ENCODE measurements around the gene PTGER2.
A peak's percentile ranks its signal among the peaks of the same experiment; 100 is the strongest.

Gene PTGER2, protein sequence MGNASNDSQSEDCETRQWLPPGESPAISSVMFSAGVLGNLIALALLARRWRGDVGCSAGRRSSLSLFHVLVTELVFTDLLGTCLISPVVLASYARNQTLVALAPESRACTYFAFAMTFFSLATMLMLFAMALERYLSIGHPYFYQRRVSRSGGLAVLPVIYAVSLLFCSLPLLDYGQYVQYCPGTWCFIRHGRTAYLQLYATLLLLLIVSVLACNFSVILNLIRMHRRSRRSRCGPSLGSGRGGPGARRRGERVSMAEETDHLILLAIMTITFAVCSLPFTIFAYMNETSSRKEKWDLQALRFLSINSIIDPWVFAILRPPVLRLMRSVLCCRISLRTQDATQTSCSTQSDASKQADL

DNA sequence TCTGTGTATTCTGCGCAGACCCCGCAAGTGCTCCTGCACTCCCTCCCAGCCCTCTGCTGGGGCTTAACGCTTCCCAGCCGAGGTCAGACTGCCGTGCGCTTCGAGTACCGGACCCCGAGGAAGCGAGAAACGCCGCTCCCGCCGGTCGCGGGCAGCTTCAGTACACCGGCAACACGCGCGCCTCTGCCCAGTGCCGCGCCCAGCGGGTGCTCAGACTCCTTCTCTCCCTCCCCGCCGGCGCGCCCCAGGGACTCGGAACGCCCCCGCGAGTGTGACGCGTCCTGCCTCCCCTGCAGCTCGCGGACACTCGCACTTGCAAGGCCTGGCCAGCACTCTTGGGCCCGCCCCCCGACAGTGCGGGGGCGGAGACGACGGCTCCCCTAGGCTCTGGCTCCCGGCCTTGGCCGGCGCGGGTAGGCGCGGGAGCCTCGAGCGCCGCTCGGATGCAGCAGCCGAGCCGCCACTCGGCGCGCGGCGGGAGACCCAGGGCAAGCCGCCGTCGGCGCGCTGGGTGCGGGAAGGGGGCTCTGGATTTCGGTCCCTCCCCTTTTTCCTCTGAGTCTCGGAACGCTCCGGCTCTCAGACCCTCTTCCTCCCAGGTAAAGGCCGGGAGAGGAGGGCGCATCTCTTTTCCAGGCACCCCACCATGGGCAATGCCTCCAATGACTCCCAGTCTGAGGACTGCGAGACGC, at the start of gene PTGER2:
TSS of gene PTGER2 (plus strand) at position 410 of the 692 bp plus-strand sequence. CDS start at position 647, 237 bp downstream.
- TF ChIP-seq, protein P1, sequence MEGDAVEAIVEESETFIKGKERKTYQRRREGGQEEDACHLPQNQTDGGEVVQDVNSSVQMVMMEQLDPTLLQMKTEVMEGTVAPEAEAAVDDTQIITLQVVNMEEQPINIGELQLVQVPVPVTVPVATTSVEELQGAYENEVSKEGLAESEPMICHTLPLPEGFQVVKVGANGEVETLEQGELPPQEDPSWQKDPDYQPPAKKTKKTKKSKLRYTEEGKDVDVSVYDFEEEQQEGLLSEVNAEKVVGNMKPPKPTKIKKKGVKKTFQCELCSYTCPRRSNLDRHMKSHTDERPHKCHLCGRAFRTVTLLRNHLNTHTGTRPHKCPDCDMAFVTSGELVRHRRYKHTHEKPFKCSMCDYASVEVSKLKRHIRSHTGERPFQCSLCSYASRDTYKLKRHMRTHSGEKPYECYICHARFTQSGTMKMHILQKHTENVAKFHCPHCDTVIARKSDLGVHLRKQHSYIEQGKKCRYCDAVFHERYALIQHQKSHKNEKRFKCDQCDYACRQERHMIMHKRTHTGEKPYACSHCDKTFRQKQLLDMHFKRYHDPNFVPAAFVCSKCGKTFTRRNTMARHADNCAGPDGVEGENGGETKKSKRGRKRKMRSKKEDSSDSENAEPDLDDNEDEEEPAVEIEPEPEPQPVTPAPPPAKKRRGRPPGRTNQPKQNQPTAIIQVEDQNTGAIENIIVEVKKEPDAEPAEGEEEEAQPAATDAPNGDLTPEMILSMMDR (conservative IDR thresholded peaks at IDR 0.05; ENCODE audit: control insufficient read depth, insufficient read depth, low read depth, low read length): no peak
- peak within 1 kb of the TSS; percentile 92 for H3K4me3 ChIP-seq (ENCODE audit: control insufficient read depth, low read depth, low read length)
- DNase-seq (ENCODE audit: low read depth): peak; percentile 96

DNA sequence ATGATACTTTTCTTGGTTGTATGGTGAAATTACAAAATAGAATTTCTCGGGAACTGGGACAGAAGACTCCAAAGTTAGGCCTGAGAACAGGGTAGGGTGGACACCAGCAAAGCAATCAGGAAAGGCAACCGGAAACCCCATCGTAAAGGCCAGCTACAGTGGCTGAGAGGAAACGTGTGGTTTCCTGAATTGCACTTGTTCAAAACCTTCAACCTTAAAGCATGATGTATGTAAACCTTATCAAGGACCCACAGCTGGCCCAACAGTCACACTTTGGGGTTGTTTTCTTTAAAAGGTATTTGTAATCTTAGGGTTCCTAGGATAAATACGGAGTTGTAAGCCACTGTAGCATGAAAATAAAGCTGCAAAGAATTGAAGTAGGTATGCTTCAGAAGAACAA, 48.9 kb upstream of the PTGER2 start:
- TF ChIP-seq, protein P1 (conservative IDR thresholded peaks at IDR 0.05; ENCODE audit: control insufficient read depth, insufficient read depth, low read depth, low read length): no peak
- no peak overlapping the region for H3K4me3 ChIP-seq (ENCODE audit: control insufficient read depth, low read depth, low read length)
- no peak for DNase-seq (ENCODE audit: low read depth)

DNA sequence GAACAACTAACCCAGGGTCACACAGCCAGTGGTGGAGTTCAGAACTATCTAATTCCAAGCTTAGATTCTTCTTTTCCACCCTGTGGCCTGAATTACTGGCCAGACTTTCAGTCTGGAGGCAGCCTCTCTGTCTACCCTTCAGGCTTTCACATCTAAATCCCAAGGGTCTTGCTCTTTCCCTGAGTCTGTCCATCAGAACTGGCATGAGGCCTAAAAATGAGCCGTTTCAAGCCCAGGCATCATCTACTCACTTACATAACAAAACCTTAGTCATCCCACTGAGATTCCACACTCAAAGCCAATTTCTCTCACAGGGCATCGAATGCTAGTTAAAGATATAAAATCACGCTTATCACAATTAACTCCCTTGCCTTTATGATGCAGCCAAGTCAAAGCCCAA, 47.9 kb upstream of the PTGER2 start:
- DNase-seq (ENCODE audit: low read depth): peak; percentile 98
- TF ChIP-seq, protein P1 (conservative IDR thresholded peaks at IDR 0.05; ENCODE audit: control insufficient read depth, insufficient read depth, low read depth, low read length): no peak
- H3K4me3 ChIP-seq (ENCODE audit: control insufficient read depth, low read depth, low read length): no peak overlapping the region

DNA sequence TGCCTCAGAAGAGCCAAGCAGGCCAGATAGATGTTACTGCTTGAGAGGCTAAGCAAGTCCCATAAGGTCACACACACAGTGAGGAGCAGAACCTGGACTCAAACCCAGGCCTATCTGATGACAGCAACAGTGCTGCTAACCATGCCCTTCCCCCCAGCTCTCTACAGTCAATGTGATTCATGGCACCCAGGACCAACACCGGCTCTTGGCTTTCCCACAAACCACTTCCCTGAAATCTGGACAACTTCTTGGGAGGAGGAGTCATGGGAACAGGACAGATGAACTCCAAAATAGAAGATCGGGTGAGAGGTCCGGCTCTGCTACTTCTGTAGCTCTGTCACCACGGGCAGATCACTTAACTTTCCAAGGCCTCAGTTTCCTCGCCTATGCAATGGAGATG, 47.3 kb upstream of the PTGER2 start:
- H3K4me3 ChIP-seq (ENCODE audit: control insufficient read depth, low read depth, low read length): peak overlapping the region; percentile 57
- TF ChIP-seq, protein P1 (conservative IDR thresholded peaks at IDR 0.05; ENCODE audit: control insufficient read depth, insufficient read depth, low read depth, low read length): no peak
- DNase-seq (ENCODE audit: low read depth): peak; percentile 93

DNA sequence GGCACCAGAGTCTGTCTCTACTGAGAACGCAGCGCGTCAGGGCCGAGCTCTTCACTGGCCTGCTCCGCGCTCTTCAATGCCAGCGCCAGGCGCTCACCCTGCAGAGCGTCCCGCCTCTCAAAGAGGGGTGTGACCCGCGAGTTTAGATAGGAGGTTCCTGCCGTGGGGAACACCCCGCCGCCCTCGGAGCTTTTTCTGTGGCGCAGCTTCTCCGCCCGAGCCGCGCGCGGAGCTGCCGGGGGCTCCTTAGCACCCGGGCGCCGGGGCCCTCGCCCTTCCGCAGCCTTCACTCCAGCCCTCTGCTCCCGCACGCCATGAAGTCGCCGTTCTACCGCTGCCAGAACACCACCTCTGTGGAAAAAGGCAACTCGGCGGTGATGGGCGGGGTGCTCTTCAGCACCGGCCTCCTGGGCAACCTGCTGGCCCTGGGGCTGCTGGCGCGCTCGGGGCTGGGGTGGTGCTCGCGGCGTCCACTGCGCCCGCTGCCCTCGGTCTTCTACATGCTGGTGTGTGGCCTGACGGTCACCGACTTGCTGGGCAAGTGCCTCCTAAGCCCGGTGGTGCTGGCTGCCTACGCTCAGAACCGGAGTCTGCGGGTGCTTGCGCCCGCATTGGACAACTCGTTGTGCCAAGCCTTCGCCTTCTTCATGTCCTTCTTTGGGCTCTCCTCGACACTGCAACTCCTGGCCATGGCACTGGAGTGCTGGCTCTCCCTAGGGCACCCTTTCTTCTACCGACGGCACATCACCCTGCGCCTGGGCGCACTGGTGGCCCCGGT, 46.4 kb upstream of the PTGER2 start, which contains the start of gene PTGDR:
TSS of gene PTGDR (plus strand) at position 198 of the 778 bp plus-strand sequence. CDS start at position 315, 117 bp downstream.
- TF ChIP-seq, protein P1 (conservative IDR thresholded peaks at IDR 0.05; ENCODE audit: control insufficient read depth, insufficient read depth, low read depth, low read length): no peak
- DNase-seq (ENCODE audit: low read depth): peak; percentile 52
- H3K4me3 ChIP-seq (ENCODE audit: control insufficient read depth, low read depth, low read length): peak within 1 kb of the TSS; percentile 57

DNA sequence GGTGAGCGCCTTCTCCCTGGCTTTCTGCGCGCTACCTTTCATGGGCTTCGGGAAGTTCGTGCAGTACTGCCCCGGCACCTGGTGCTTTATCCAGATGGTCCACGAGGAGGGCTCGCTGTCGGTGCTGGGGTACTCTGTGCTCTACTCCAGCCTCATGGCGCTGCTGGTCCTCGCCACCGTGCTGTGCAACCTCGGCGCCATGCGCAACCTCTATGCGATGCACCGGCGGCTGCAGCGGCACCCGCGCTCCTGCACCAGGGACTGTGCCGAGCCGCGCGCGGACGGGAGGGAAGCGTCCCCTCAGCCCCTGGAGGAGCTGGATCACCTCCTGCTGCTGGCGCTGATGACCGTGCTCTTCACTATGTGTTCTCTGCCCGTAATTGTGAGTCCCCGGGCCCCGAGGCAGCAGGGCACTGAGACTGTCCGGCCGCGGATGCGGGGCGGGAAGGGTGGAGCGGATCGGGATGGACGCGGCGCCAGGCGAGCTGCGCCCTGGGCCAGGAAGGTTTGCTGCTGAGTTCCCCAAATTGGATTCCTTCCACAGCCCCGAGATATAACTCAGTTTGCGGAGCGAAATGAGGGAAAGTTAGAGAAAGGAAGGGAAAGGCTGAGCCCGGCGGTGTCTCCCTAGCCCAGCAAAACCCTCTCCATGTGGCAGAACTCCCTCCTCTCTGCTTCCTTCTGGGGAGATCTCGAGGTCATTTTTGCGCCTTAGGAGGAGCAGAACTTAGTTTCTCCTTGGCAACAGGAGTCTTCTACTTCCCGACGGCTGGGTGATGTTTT, 45.6 kb upstream of the PTGER2 start:
- DNase-seq (ENCODE audit: low read depth): peak; percentile 41
- peak overlapping the region; percentile 57 for H3K4me3 ChIP-seq (ENCODE audit: control insufficient read depth, low read depth, low read length)
- TF ChIP-seq, protein P1 (conservative IDR thresholded peaks at IDR 0.05; ENCODE audit: control insufficient read depth, insufficient read depth, low read depth, low read length): no peak

Measured in fibroblast of mammary gland (primary cell).